MCF 10A (cell line): Measurements from ENCODE around the gene GABRR3. TPM values are rescaled to one million over a fixed set of nuclear protein-coding genes. Genes with fewer than 3 reads are reported as not detected.
A peak's percentile ranks its signal among the peaks of the same experiment; 100 is the strongest.

Experiments used
- BruUV-seq: library from RNA; stranded (reverse); fragments of 400-500 nt; replicated peaks from 2 replicates; lab custom pipeline; 2021; lab: Mats Ljungman, UMichigan
- CTCF ChIA-PET: fragments of 300-600 bp; sonication (Branson Sonifier 250); formaldehyde crosslinking; extraction: SDS; loops from one replicate; lab custom pipeline; 2021; ENCODE audit warnings: antibody characterized with exemption, inconsistent platforms; lab: Yijun Ruan, JAX
- POLR2A ChIA-PET: fragments of 300-600, 350-650 bp; sonication (Branson Sonifier 250); formaldehyde crosslinking; extraction: SDS; loops from one replicate; lab custom pipeline; 2020; ENCODE audit warnings: antibody characterized with exemption, inconsistent platforms; lab: Yijun Ruan, JAX
- DNase-seq: peaks from one replicate; pipeline ENCODE4 v3.0.0-alpha.2; 2018; ENCODE audit not compliant: unreplicated experiment
- H3K27ac Mint-ChIP-seq: one replicate; pipeline ENCODE4 v1.8.0; 2022; ENCODE audit warnings: mild to moderate bottlenecking, low read depth, mixed read lengths; ENCODE audit not compliant: unreplicated experiment
- H3K27me3 Mint-ChIP-seq: one replicate; pipeline ENCODE4 v1.8.0; 2022; ENCODE audit warnings: mixed read lengths; ENCODE audit not compliant: insufficient read depth, unreplicated experiment
- H3K36me3 Mint-ChIP-seq: one replicate; pipeline ENCODE4 v1.8.0; 2022; ENCODE audit warnings: mild to moderate bottlenecking, moderate library complexity, mixed read lengths; ENCODE audit not compliant: insufficient read depth, unreplicated experiment
- H3K4me1 Mint-ChIP-seq: one replicate; pipeline ENCODE4 v1.8.0; 2022; ENCODE audit warnings: mixed read lengths; ENCODE audit not compliant: insufficient read depth, unreplicated experiment
- H3K4me3 Mint-ChIP-seq: one replicate; pipeline ENCODE4 v1.8.0; 2022; ENCODE audit warnings: mild to moderate bottlenecking, moderate library complexity, mixed read lengths; ENCODE audit not compliant: unreplicated experiment
- H3K9me3 Mint-ChIP-seq: one replicate; pipeline ENCODE4 v1.8.0; 2022; ENCODE audit warnings: mixed read lengths; ENCODE audit not compliant: unreplicated experiment
- intact Hi-C: fragments of 100-400 bp; cut with micrococcal nuclease; formaldehyde crosslinking; loops from 2 replicates; pipeline ENCODE4 v1.14.1; 2022
- total RNA-seq: library from RNA; stranded (reverse); gene quantifications from 2 replicates; pipeline ENCODE4 v1.2.3, GENCODE V29; 2022
- TF ChIP-seq, protein P1 (sequence below): fragments of 200-600 bp; IDR thresholded peaks from one replicate; pipeline ENCODE4 v1.8.0; 2022; ENCODE audit warnings: antibody characterized with exemption, mild to moderate bottlenecking; ENCODE audit not compliant: unreplicated experiment

GABRR3 gene
- total RNA-seq, 1 experiment from 2014 or later, result not detected

DNA sequence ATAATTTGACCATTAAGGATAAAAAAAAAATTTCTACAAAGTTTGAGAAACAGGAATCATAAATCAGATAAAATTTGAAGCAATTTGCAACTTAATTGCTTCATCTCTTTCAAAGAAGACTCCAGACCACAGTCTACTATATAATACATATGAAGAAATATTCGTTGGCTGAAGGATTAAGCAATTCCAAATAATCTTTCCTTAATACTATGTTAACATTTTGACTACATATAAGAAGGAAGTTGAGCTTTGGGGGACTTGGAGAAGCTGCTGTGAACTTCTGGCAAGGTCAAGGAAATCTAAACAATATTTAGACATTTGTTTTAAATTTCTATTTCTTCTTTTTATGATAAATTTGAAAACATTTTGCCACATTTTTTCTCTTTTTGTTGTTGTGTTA, 13.5 kb upstream of the GABRR3 start:
- ChIA-PET POLR2A (interaction anchor here (0.6 kb wide), 1 partner anchor 278 kb away, joined by 3 read pairs; no protein-coding TSS in a partner anchor), CTCF (interaction anchor here (0.6 to 3.5 kb wide), 7 partner anchors 10 to 1040 kb away, joined by 3 to 21 read pairs (median 3); no protein-coding TSS in a partner anchor)
- BruUV-seq, result no TSS peak
- no peaks in the 10 kb centered on the region for H3K9me3 Mint-ChIP-seq
- H3K4me1 Mint-ChIP-seq, result no peaks in the 10 kb centered on the region
- TF ChIP-seq, protein P1, sequence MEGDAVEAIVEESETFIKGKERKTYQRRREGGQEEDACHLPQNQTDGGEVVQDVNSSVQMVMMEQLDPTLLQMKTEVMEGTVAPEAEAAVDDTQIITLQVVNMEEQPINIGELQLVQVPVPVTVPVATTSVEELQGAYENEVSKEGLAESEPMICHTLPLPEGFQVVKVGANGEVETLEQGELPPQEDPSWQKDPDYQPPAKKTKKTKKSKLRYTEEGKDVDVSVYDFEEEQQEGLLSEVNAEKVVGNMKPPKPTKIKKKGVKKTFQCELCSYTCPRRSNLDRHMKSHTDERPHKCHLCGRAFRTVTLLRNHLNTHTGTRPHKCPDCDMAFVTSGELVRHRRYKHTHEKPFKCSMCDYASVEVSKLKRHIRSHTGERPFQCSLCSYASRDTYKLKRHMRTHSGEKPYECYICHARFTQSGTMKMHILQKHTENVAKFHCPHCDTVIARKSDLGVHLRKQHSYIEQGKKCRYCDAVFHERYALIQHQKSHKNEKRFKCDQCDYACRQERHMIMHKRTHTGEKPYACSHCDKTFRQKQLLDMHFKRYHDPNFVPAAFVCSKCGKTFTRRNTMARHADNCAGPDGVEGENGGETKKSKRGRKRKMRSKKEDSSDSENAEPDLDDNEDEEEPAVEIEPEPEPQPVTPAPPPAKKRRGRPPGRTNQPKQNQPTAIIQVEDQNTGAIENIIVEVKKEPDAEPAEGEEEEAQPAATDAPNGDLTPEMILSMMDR, result no peak
- peaks cover 70% of the 10 kb centered on the region for H3K27me3 Mint-ChIP-seq
- H3K27ac Mint-ChIP-seq, result no peak overlapping the region
- no peak for DNase-seq
- H3K36me3 Mint-ChIP-seq, result no peaks in the 10 kb centered on the region
- no peak overlapping the region for H3K4me3 Mint-ChIP-seq
- intact Hi-C loops, result no loop called here

DNA sequence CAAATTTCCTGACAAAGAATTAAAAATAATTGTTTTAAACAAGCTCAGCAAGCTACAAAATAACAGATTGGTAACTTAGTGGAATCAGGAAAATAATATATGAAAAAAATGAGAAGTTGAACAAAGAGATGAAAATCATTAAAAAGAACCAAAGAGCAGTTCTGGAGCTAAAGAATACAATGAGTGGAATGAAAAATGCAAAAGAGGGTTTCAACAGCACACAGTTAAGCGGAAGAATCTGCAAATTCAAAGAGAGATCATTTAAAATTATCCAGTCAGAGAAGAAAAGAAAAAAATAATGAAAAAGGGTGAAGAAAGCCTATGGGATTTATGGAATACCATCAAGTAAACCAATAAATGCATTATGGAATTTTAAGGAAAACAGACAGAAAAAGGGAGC, 6.2 kb upstream of the GABRR3 start:
- ChIA-PET CTCF (interaction anchor here (0.6 to 5.4 kb wide), 11 partner anchors 285 to 843 kb away, joined by 3 to 82 read pairs (median 4); no protein-coding TSS in a partner anchor), POLR2A (interaction anchor here (1.0 kb wide), 1 partner anchor 552 kb away, joined by 5 read pairs; the partner anchor contains the start of gene CPOX)
- no peak overlapping the region for H3K27ac Mint-ChIP-seq
- no peaks in the 10 kb centered on the region for H3K4me1 Mint-ChIP-seq
- intact Hi-C loops, result no loop called here
- peaks cover 78% of the 10 kb centered on the region for H3K27me3 Mint-ChIP-seq
- BruUV-seq, result no TSS peak
- TF ChIP-seq, protein P1, result no peak
- H3K36me3 Mint-ChIP-seq, result no peaks in the 10 kb centered on the region
- DNase-seq, result no peak
- no peaks in the 10 kb centered on the region for H3K9me3 Mint-ChIP-seq
- H3K4me3 Mint-ChIP-seq, result no peak overlapping the region

DNA sequence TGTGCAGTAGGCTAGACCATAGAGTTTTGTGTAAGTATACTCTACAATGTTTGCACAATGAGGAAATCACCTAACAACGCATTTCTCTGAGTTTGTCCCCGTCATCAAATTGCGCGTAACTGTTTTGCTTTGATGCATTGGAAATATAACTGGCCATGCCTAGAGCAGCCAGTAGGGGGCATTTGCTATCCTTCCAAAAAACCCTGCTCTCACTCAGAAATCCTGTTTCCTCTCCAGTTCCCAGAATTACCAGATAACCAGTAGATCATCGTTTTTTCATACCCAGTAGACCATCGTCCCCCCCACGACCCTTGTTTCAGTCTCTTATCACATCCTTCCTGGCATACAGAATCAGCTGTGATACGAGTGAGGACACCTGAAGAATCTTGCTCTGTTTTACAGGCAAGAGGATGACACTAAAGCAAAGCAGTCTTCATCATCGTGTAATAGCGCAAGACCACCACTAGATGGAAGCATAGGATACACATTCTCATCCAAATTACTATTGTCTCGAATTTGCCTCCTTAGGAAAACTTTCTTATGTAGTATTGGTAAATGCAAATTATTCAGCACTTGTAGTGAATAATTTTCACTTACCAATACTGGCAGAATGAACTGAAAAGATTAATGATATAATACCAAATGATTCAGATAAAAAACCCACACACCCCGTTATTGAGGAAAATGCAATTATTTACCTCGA, 4.4 kb upstream of the GABRR3 start:
- no peaks in the 10 kb centered on the region for H3K36me3 Mint-ChIP-seq
- peak overlapping the region; percentile 59 for H3K4me3 Mint-ChIP-seq
- H3K27me3 Mint-ChIP-seq, result peaks cover 70% of the 10 kb centered on the region
- no peak overlapping the region for H3K27ac Mint-ChIP-seq
- BruUV-seq, result no TSS peak
- H3K9me3 Mint-ChIP-seq, result no peaks in the 10 kb centered on the region
- TF ChIP-seq, protein P1, result peak; percentile 79
- POLR2A ChIA-PET, result interaction anchor here (1.0 kb wide), 1 partner anchor 12 kb away, joined by 3 read pairs; no protein-coding TSS in a partner anchor
- DNase-seq, result peak; percentile 86
- intact Hi-C loops, result loop anchor here (1.0 to 10.0 kb wide), 7 partner anchors 145 to 775 kb away; partner anchors contain the start of genes CLDND1 and CPOX
- no peaks in the 10 kb centered on the region for H3K4me1 Mint-ChIP-seq
- CTCF ChIA-PET, result interaction anchor here (0.6 to 5.4 kb wide), 43 partner anchors 8 to 962 kb away, joined by 3 to 82 read pairs (median 4); partner anchors contain the start of gene CPOX

DNA sequence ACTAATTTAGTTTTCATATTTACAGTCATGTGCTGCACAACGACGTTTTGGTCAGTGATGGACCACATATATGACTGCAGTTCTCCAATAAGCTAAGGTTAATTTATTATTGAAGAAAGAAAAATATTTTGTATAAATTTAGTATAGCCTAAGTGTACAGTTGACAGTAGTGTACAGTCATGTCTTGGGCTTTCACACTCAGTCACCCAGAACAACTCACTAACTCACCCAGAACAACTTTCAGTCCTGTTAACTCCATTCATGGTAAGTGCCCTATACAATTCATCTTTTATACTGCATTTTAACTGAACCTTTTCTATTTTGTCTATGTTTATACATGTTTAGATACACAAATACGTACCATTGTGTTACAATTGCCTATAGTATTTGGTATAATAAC, 3.8 kb upstream of the GABRR3 start:
- intact Hi-C loops, result loop anchor here (1.0 to 10.0 kb wide), 7 partner anchors 146 to 776 kb away; partner anchors contain the start of genes CLDND1 and CPOX
- Mint-ChIP-seq H3K27ac (no peak overlapping the region), H3K36me3 (no peaks in the 10 kb centered on the region), H3K27me3 (peaks cover 70% of the 10 kb centered on the region), H3K4me3 (no peak overlapping the region), H3K4me1 (no peaks in the 10 kb centered on the region), H3K9me3 (no peaks in the 10 kb centered on the region)
- ChIA-PET POLR2A (interaction anchor here (0.6 to 1.0 kb wide), 3 partner anchors 12 to 775 kb away, joined by 3 read pairs; no protein-coding TSS in a partner anchor), CTCF (interaction anchor here (0.6 to 5.4 kb wide), 50 partner anchors 9 to 962 kb away, joined by 3 to 82 read pairs (median 3); partner anchors contain the start of gene CPOX)
- TF ChIP-seq, protein P1, result no peak
- DNase-seq, result no peak
- no TSS peak for BruUV-seq
